B cell (primary cell): ENCODE data around the gene RAI1. TPM values are rescaled to one million over a fixed set of nuclear protein-coding genes. Genes with fewer than 3 reads are reported as not detected.

ENCODE experiments used
- ATAC-seq: fragments of 200-7000 bp; cut with Tn5 transposase; one replicate; pipeline ENCODE4 v1.10.0; 2021; ENCODE audit warnings: low read depth, mild to moderate bottlenecking, moderate number of reproducible peaks, moderate library complexity
- CTCF ChIA-PET: fragments of 350-600 bp; sonication (Branson Sonifier 250); formaldehyde crosslinking; loops from one replicate; lab custom pipeline; 2021; ENCODE audit warnings: antibody characterized with exemption, inconsistent platforms; lab: Charles Lee
- POLR2A ChIA-PET: fragments of 350-600 bp; sonication (Branson Sonifier 250); formaldehyde crosslinking; loops from one replicate; lab custom pipeline; 2021; ENCODE audit warnings: antibody characterized with exemption; lab: Charles Lee
- DNase-seq: peaks from one replicate; pipeline ENCODE4 v3.0.0; 2013
- H2AFZ ChIP-seq: 2 replicates; pipeline ENCODE4 v1.6.1; 2012; ENCODE audit warnings: mild to moderate bottlenecking, low read depth, low read length; ENCODE audit not compliant: insufficient read depth, poor library complexity, severe bottlenecking
- H3K27ac ChIP-seq, 2 donors: 1 replicate in 1 of 2; 2 replicates in 1 of 2; pipeline ENCODE4 v1.5.1; 2012 to 2013; ENCODE audit warnings: low read length in 2 of 2, mild to moderate bottlenecking in 2 of 2, moderate library complexity in 1 of 2
- H3K27me3 ChIP-seq, 4 experiments: fragments of 200-600 bp in 1 of 4; sonication (generic) in 1 of 4; replicated peaks in 1 of 4; 1 replicate in 2 of 4; 2 replicates in 2 of 4; pipeline versions ENCODE4 v1.6.1 to v1.7.0; 2013 to 2016; ENCODE audit warnings: low read length in 3 of 4, mild to moderate bottlenecking in 2 of 4, mixed read lengths in 1 of 4, moderate library complexity in 1 of 4; ENCODE audit not compliant: insufficient read depth in 4 of 4, control insufficient read depth in 3 of 4; ENCODE audit errors: control extremely low read depth in 1 of 4
- H3K36me3 ChIP-seq, 2 experiments: replicated peaks in 1 of 2; 1 replicate in 1 of 2; 2 replicates in 1 of 2; pipeline versions ENCODE4 v1.6.1 to v1.7.1; 2013; ENCODE audit warnings: low read length in 1 of 2; ENCODE audit not compliant: insufficient read depth in 2 of 2, control insufficient read depth in 1 of 2; ENCODE audit errors: control extremely low read depth in 1 of 2, extremely low read depth in 1 of 2
- H3K4me1 ChIP-seq, 2 donors: fragments of 200-600 bp in 1 of 2; sonication (generic) in 1 of 2; 1 replicate in 1 of 2; 2 replicates in 1 of 2; pipeline versions ENCODE4 v1.5.1 to v1.6.1; 2013 to 2017; ENCODE audit warnings: low read length in 2 of 2; ENCODE audit not compliant: control insufficient read depth in 2 of 2, insufficient read depth in 2 of 2
- H3K4me2 ChIP-seq: replicated peaks from 2 replicates; pipeline ENCODE3; 2012; ENCODE audit warnings: mild to moderate bottlenecking, low read depth, low read length; ENCODE audit not compliant: poor library complexity, severe bottlenecking
- H3K4me3 ChIP-seq, 5 experiments: fragments of 200-600 bp in 1 of 5; sonication (generic) in 1 of 5; 1 replicate in 3 of 5; 2 replicates in 2 of 5; pipeline versions ENCODE4 v1.5.1 to v1.7.0; 2011 to 2016; ENCODE audit warnings: low read length in 4 of 5, mild to moderate bottlenecking in 4 of 5, low read depth in 2 of 5, control low read depth in 1 of 5, moderate library complexity in 1 of 5; ENCODE audit not compliant: insufficient read depth in 1 of 5; ENCODE audit errors: control extremely low read depth in 1 of 5, extremely low read depth in 1 of 5
- H3K79me2 ChIP-seq: fragments of 200-600 bp; sonication (generic); one replicate; pipeline ENCODE4 v1.6.0; 2016; ENCODE audit warnings: low read length; ENCODE audit not compliant: control insufficient read depth, insufficient read depth
- H3K9ac ChIP-seq: fragments of 200-600 bp; sonication (generic); 2 replicates; pipeline ENCODE4 v1.6.1; 2017; ENCODE audit warnings: mild to moderate bottlenecking, low read length, moderate library complexity
- H3K9me3 ChIP-seq, 3 donors: one replicate each; pipeline versions ENCODE4 v1.6.1 to v1.7.1; 2013; ENCODE audit warnings: low read length in 2 of 3; ENCODE audit not compliant: control insufficient read depth in 2 of 3, insufficient read depth in 1 of 3; ENCODE audit errors: control extremely low read depth in 1 of 3
- H4K20me1 ChIP-seq: 2 replicates; pipeline ENCODE4 v1.6.0; 2012; ENCODE audit warnings: mild to moderate bottlenecking, low read length; ENCODE audit not compliant: insufficient read depth, control insufficient read depth, poor library complexity, severe bottlenecking
- H3K27ac Mint-ChIP-seq: one replicate; pipeline ENCODE4 v1.8.0; 2021; ENCODE audit warnings: mixed read lengths
- H3K27me3 Mint-ChIP-seq: one replicate; pipeline ENCODE4 v1.8.0; 2021; ENCODE audit warnings: mixed read lengths
- H3K4me1 Mint-ChIP-seq: one replicate; pipeline ENCODE4 v1.8.0; 2021; ENCODE audit warnings: mixed read lengths
- H3K4me3 Mint-ChIP-seq: one replicate; pipeline ENCODE4 v1.8.0; 2021; ENCODE audit warnings: mixed read lengths
- H3K9me3 Mint-ChIP-seq: one replicate; pipeline ENCODE4 v1.8.0; 2022; ENCODE audit warnings: mixed read lengths; ENCODE audit not compliant: insufficient read depth
- EZH2 ChIP-seq: IDR thresholded peaks from 2 replicates; pipeline ENCODE4 v1.6.1; 2012; ENCODE audit warnings: borderline replicate concordance, low read depth, mild to moderate bottlenecking, moderate library complexity, low read length; ENCODE audit not compliant: insufficient read depth, poor library complexity, severe bottlenecking
- WGBS: methylation state at CpG from one replicate; pipeline ENCODE4 v1.1.5; 2013; ENCODE audit warnings: missing lambda C conversion rate; ENCODE audit not compliant: insufficient coverage; 5-methylcytosine and 5-hydroxymethylcytosine counted together
- intact Hi-C: fragments of 100-400 bp; cut with micrococcal nuclease; formaldehyde crosslinking; loops from one replicate; pipeline ENCODE4 v1.10.0; 2022
- polyA plus RNA-seq: library from polyadenylated mRNA; depleted of rRNA; stranded (reverse); fragments of >200 nt; gene quantifications from 2 replicates; pipeline ENCODE4 v1.2.3, GENCODE V29; 2012
- total RNA-seq, 2 donors: library from RNA; stranded (reverse); fragments of 120-200 nt in 1 of 2; gene quantifications; 1 replicate in 1 of 2; 2 replicates in 1 of 2; pipeline versions ENCODE4 v1.2.3 to v1.2.4, GENCODE V29; 2013 to 2022
- TF ChIP-seq, protein P1 (sequence below): fragments of 200-600 bp; IDR thresholded peaks from one replicate; pipeline ENCODE4 v1.8.0; 2022; ENCODE audit warnings: antibody characterized with exemption, mild to moderate bottlenecking

RAI1 gene
- total and polyA plus RNA-seq, 2 donors (not counting 1 experiment from before 2014, with no cell fraction given), result 4.7 to 34.0 TPM

DNA sequence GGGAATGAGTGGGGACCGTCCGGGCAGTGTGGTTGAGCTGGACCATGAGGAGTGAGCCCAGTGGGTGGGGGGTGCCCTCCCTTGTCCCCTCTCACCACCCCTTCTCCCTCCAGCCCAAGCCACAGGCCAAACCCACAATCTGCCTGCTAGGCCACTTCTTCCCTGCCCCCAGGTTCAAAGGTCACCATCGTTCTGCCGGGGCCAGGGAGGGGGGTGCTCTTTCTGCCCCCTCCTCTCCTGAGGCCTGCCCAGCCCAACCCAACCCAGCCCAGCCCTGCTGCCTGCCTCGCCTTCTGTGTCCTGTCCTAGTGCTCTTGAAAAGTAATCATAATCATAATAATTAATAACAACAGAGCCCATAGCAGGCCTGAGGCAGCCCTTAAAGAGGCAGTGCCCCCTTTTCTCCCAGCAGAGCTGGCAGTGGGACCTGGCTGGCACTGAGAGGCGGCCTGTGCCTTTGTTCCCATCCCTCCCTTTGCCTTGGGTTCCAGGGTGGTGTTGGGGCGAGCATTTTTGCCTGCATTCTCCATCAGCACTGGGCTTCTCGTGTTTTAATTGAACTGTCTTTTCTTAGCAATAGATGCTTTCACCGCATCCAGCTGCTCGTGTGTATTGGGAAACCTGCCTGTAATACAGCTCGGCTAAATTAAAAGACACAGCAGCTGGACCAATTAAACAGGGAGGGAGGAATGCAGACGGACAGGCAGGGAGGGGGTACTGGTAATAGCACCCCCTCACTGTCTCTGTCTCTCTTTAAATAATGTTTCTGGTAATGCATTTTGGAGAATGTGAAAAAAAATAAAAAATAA lies 108.8 kb downstream of the RAI1 start:
- WGBS, result 93% methylated on average over 8 of the region's 12 CpGs
- no peaks in the 10 kb centered on the region for H3K27me3 Mint-ChIP-seq
- intact Hi-C loops, result no loop called here

More for the DNA sequence above, 108.8 kb downstream of the RAI1 start:
- ChIA-PET POLR2A (no interaction called here), CTCF (no interaction called here)
- H3K4me3 Mint-ChIP-seq, result no peak overlapping the region
- ATAC-seq (no peak), DNase-seq (no peak)
- H3K4me1 Mint-ChIP-seq, result peaks cover 23% of the 10 kb centered on the region
- Histone ChIP-seq H3K27ac (no peak overlapping the region), H3K4me3 (no peak overlapping the region), H3K36me3 (peaks cover 0 to 13% of the 10 kb centered on the region in 2 experiments), H2AFZ (no peak overlapping the region), H4K20me1 (peaks cover 44% of the 10 kb centered on the region), H3K4me1 (peaks cover 10 to 22% of the 10 kb centered on the region in 2 donors), H3K9me3 (no peaks in the 10 kb centered on the region), H3K4me2 (no peak overlapping the region), H3K27me3 (no peaks in the 10 kb centered on the region), H3K9ac (no peak overlapping the region), H3K79me2 (peaks cover 12% of the 10 kb centered on the region)
- no peaks in the 10 kb centered on the region for H3K9me3 Mint-ChIP-seq
- H3K27ac Mint-ChIP-seq, result no peak overlapping the region
- no peak for TF ChIP-seq EZH2
- TF ChIP-seq, protein P1, sequence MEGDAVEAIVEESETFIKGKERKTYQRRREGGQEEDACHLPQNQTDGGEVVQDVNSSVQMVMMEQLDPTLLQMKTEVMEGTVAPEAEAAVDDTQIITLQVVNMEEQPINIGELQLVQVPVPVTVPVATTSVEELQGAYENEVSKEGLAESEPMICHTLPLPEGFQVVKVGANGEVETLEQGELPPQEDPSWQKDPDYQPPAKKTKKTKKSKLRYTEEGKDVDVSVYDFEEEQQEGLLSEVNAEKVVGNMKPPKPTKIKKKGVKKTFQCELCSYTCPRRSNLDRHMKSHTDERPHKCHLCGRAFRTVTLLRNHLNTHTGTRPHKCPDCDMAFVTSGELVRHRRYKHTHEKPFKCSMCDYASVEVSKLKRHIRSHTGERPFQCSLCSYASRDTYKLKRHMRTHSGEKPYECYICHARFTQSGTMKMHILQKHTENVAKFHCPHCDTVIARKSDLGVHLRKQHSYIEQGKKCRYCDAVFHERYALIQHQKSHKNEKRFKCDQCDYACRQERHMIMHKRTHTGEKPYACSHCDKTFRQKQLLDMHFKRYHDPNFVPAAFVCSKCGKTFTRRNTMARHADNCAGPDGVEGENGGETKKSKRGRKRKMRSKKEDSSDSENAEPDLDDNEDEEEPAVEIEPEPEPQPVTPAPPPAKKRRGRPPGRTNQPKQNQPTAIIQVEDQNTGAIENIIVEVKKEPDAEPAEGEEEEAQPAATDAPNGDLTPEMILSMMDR, result no peak
